Muscle layer of colon (tissue), 2 donors: ENCODE data around the gene AGBL1.

Source experiments
- H3K27ac ChIP-seq: one replicate; pipeline ENCODE4 v1.7.0; 2013; ENCODE audit warnings: low read depth, mild to moderate bottlenecking, low read length, moderate library complexity
- H3K27me3 ChIP-seq, 2 donors: one replicate each; pipeline ENCODE4 v1.7.0; 2013; ENCODE audit warnings: low read length in 2 of 2, mild to moderate bottlenecking in 2 of 2; ENCODE audit not compliant: insufficient read depth in 2 of 2, control insufficient read depth in 1 of 2
- H3K36me3 ChIP-seq: one replicate; pipeline ENCODE4 v1.7.0; 2013; ENCODE audit warnings: mild to moderate bottlenecking, low read length; ENCODE audit not compliant: insufficient read depth
- H3K4me1 ChIP-seq: one replicate; pipeline ENCODE4 v1.7.0; 2013; ENCODE audit warnings: mild to moderate bottlenecking, low read length; ENCODE audit not compliant: insufficient read depth
- H3K4me3 ChIP-seq, 2 donors: one replicate each; pipeline ENCODE4 v1.7.0; 2013; ENCODE audit warnings: low read length in 2 of 2, low read depth in 1 of 2, mild to moderate bottlenecking in 1 of 2, moderate library complexity in 1 of 2
- H3K9ac ChIP-seq: one replicate; pipeline ENCODE4 v1.7.0; 2013; ENCODE audit warnings: low read length
- H3K9me3 ChIP-seq: one replicate; pipeline ENCODE4 v1.7.0; 2013; ENCODE audit warnings: mild to moderate bottlenecking, low read length
- donor health status: abdominal sarcoma.
- donor health status: Adenocarcinoma of cecum.

AGBL1 gene

DNA sequence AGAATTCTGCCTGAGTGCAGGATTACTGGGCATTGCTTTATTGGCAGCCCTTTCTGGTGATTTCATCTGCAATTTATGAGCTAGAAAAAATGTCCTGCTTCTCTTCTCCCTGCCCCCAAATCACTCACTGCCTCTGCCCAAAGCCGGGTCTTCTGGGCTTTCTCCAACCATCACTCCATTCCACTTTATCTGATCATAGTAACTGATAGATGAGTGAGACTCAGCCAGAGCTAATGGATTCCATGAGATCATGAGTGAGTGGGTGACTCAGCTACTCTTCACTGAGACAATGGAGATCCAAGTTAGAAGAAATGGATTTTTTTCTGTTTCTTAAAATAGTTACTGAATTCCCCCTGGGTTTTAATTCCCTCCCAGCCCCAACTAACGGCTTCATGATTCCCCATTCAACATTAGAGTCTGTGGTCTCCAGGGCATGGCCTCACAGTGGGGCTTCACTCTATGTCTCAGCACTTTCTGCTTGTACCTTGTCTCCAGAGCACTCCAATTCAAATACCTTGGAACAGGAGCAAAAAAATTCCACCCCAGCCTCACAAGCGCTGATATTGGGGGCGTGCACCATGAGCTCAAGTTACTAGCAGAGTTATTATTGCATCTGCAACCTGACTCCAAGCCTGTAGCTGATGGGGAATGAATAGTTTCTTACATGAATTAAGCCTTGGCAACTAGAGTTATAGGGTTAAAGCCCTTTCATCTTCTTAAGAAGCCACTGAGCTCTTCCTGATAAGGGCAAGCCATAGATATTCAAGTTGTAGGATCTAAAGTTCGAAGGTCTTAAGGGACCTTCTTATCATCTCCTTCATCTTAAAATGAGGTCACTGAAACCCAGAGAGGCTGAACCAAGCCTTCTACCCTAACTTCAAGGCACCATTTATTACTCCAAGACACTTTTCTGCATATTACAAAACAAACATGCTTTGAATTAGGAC lies 85.9 kb downstream of the AGBL1 start:
- Histone ChIP-seq H3K27me3 (no peaks in the 10 kb centered on the region), H3K27ac (no peak overlapping the region), H3K4me3 (no peak overlapping the region), H3K9me3 (no peaks in the 10 kb centered on the region), H3K9ac (no peak overlapping the region), H3K4me1 (peaks cover 9% of the 10 kb centered on the region), H3K36me3 (no peaks in the 10 kb centered on the region)

- Histone ChIP-seq H3K27ac (no peak overlapping the region), H3K9me3 (no peaks in the 10 kb centered on the region), H3K9ac (no peak overlapping the region), H3K4me1 (peaks cover 9% of the 10 kb centered on the region), H3K27me3 (no peaks in the 10 kb centered on the region), H3K36me3 (no peaks in the 10 kb centered on the region), H3K4me3 (no peak overlapping the region)
Measured at GRCh38 chr15:86167841-86168240, 88.2 kb downstream of the AGBL1 start.

GRCh38 chr15:86178845-86179244 lies 99.2 kb downstream of the AGBL1 start:
- H3K36me3 ChIP-seq = no peaks in the 10 kb centered on the region
- H3K4me3 ChIP-seq = no peak overlapping the region
- no peaks in the 10 kb centered on the region for H3K27me3 ChIP-seq
- no peaks in the 10 kb centered on the region for H3K9me3 ChIP-seq
- H3K4me1 ChIP-seq = no peaks in the 10 kb centered on the region
- no peak overlapping the region for H3K9ac ChIP-seq
- H3K27ac ChIP-seq = no peak overlapping the region

GRCh38 chr15:86183596-86184491 lies 104.2 kb downstream of the AGBL1 start:
- Histone ChIP-seq H3K27ac (no peak overlapping the region), H3K36me3 (no peaks in the 10 kb centered on the region), H3K9me3 (no peaks in the 10 kb centered on the region), H3K9ac (no peak overlapping the region), H3K27me3 (no peaks in the 10 kb centered on the region), H3K4me1 (no peaks in the 10 kb centered on the region), H3K4me3 (no peak overlapping the region)

DNA sequence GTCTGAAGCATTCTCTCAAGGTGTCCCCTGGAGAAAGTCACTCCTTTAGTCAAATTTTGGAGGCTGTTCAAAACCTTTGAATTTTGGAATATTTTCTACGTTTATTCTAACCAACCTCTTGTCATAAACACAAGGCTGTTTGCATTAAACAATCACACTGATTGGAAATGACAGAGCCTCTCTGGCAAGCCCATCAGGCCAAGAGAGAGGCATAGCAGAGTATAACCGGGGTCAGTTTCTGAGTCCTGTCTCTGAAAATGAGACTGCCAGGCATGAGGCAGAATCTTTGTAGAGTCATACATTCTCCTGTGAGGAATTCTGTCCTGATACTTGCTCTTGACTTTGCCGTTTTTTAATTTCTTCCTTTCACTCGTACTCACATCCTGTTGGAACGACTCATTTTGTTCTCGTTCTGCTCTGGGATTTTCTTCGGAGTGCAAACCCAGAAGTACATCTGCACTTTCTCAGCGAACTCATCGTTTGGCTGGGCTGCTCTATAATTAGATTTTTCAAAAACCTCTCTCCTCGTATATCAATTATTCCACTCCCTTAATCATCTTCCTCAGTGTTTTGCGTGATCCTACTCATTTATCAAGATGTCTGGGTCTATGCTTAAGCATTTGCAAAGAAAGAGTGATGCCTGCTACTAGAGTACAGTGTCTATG lies 114.2 kb downstream of the AGBL1 start:
- no peaks in the 10 kb centered on the region for H3K36me3 ChIP-seq

GRCh38 chr15:86197770-86198169 lies 118.1 kb downstream of the AGBL1 start:
- Histone ChIP-seq H3K4me3 (no peak overlapping the region), H3K36me3 (no peaks in the 10 kb centered on the region), H3K9me3 (no peaks in the 10 kb centered on the region), H3K27me3 (no peaks in the 10 kb centered on the region), H3K27ac (no peak overlapping the region), H3K9ac (no peak overlapping the region), H3K4me1 (peaks cover 5% of the 10 kb centered on the region)

More for the DNA sequence above, 114.2 kb downstream of the AGBL1 start:
- no peak overlapping the region for H3K27ac ChIP-seq
- H3K4me3 ChIP-seq = no peak overlapping the region
- no peaks in the 10 kb centered on the region for H3K27me3 ChIP-seq
- H3K9me3 ChIP-seq = no peaks in the 10 kb centered on the region
- peaks cover 5% of the 10 kb centered on the region for H3K4me1 ChIP-seq
- H3K9ac ChIP-seq = no peak overlapping the region

- Histone ChIP-seq H3K9ac (no peak overlapping the region), H3K36me3 (no peaks in the 10 kb centered on the region), H3K27ac (no peak overlapping the region), H3K4me1 (peaks cover 5% of the 10 kb centered on the region), H3K27me3 (no peaks in the 10 kb centered on the region), H3K9me3 (no peaks in the 10 kb centered on the region), H3K4me3 (no peak overlapping the region)
Measured at GRCh38 chr15:86199467-86200145, 119.9 kb downstream of the AGBL1 start.

- Histone ChIP-seq H3K27ac (no peak overlapping the region), H3K4me1 (peaks cover 5% of the 10 kb centered on the region), H3K27me3 (no peaks in the 10 kb centered on the region), H3K9ac (no peak overlapping the region), H3K36me3 (no peaks in the 10 kb centered on the region), H3K9me3 (no peaks in the 10 kb centered on the region), H3K4me3 (no peak overlapping the region)
Measured at GRCh38 chr15:86201313-86202008, 121.8 kb downstream of the AGBL1 start.

GRCh38 chr15:86203462-86203861 lies 123.8 kb downstream of the AGBL1 start:
- Histone ChIP-seq H3K4me3 (no peak overlapping the region), H3K36me3 (no peaks in the 10 kb centered on the region), H3K27me3 (no peaks in the 10 kb centered on the region), H3K27ac (no peak overlapping the region), H3K4me1 (peaks cover 4% of the 10 kb centered on the region), H3K9me3 (no peaks in the 10 kb centered on the region), H3K9ac (no peak overlapping the region)

GRCh38 chr15:86205096-86205495 lies 125.4 kb downstream of the AGBL1 start:
- Histone ChIP-seq H3K9ac (no peak overlapping the region), H3K9me3 (no peaks in the 10 kb centered on the region), H3K27me3 (no peaks in the 10 kb centered on the region), H3K36me3 (no peaks in the 10 kb centered on the region), H3K4me1 (no peaks in the 10 kb centered on the region), H3K27ac (no peak overlapping the region), H3K4me3 (no peak overlapping the region)
